Ramos (cell line): ENCODE measurements around the gene PODNL1.
"Not testable (repeated sequence)": the region's sequence is repeated elsewhere in the genome, so short reads cannot be mapped to it uniquely, and the experiment has no call there.

Experiments
- in situ Hi-C: fragments of 300-500 bp; cut with MboI; formaldehyde crosslinking; loops from one replicate; pipeline ENCODE4 v1.14.3; 2022; ENCODE audit warnings: low sequenced_read_pairs; ENCODE audit not compliant: unreplicated experiment

The PODNL1 gene

GRCh38 chr19:13932149-13932637 is 6.0 kb downstream of the PODNL1 start:
- in situ Hi-C loops, result no loop called here

GRCh38 chr19:13931391-13932148 is 6.6 kb downstream of the PODNL1 start:
- in situ Hi-C loops, result no loop called here

GRCh38 chr19:13930402-13930801 is 7.8 kb downstream of the PODNL1 start:
- in situ Hi-C loops, result no loop called here

- in situ Hi-C loops, result no loop called here
These were observed 8.3 kb downstream of the PODNL1 start for GRCh38 chr19:13929956-13930355.

- in situ Hi-C loops, result no loop called here
These were observed 8.9 kb downstream of the PODNL1 start for GRCh38 chr19:13929340-13929739.

GRCh38 chr19:13926715-13927114 is 11.5 kb downstream of the PODNL1 start:
- in situ Hi-C loops, result no loop called here

GRCh38 chr19:13926010-13926409 is 12.2 kb downstream of the PODNL1 start:
- in situ Hi-C loops, result no loop called here

GRCh38 chr19:13923194-13923987 is 14.8 kb downstream of the PODNL1 start:
- in situ Hi-C loops, result no loop called here

- in situ Hi-C loops, result not testable (repeated sequence)
These were observed 16.1 kb downstream of the PODNL1 start for GRCh38 chr19:13922118-13922517.

GRCh38 chr19:13920940-13921747 is 17.1 kb downstream of the PODNL1 start:
- in situ Hi-C loops, result no loop called here

- in situ Hi-C loops, result no loop called here
These were observed 17.7 kb downstream of the PODNL1 start for GRCh38 chr19:13920524-13920923.

- in situ Hi-C loops, result no loop called here
These were observed 19.3 kb downstream of the PODNL1 start for GRCh38 chr19:13918726-13919411.

- in situ Hi-C loops, result no loop called here
These were observed 20.3 kb downstream of the PODNL1 start for GRCh38 chr19:13917888-13918406.

GRCh38 chr19:13914777-13915176 is 23.4 kb downstream of the PODNL1 start:
- in situ Hi-C loops, result no loop called here

GRCh38 chr19:13913352-13913751 is 24.9 kb downstream of the PODNL1 start:
- in situ Hi-C loops, result no loop called here

- in situ Hi-C loops, result no loop called here
These were observed 28.8 kb downstream of the PODNL1 start for GRCh38 chr19:13909430-13909829.

- in situ Hi-C loops, result no loop called here
These were observed 29.5 kb downstream of the PODNL1 start for GRCh38 chr19:13908674-13909073.

- in situ Hi-C loops, result no loop called here
These were observed 31.3 kb downstream of the PODNL1 start for GRCh38 chr19:13906910-13907309.

- in situ Hi-C loops, result no loop called here
These were observed 31.7 kb downstream of the PODNL1 start for GRCh38 chr19:13906521-13906904.
